ENCODE results near the gene KCNAB2. TPM values are rescaled to one million over a fixed set of nuclear protein-coding genes. Genes with fewer than 3 reads are reported as not detected.
"Not testable (repeated sequence)": the region's sequence is repeated elsewhere in the genome, so short reads cannot be mapped to it uniquely, and the experiment has no call there.

Gene KCNAB2
- total RNA-seq, 1 experiment from 2014 or later = 10.3 TPM

- no peaks in the 10 kb centered on the region for H3K9me3 Mint-ChIP-seq
- ChIA-PET POLR2A (no interaction called here), CTCF (interaction anchor here (0.5 to 2.2 kb wide), 4 partner anchors 23 to 185 kb away, joined by 3 to 7 read pairs (median 3); no protein-coding TSS in a partner anchor)
- H3K4me1 Mint-ChIP-seq = no peaks in the 10 kb centered on the region
- no peak for TF ChIP-seq E2F4 (CRISPR knock-in tag; IDR thresholded peaks at IDR 0.05; ENCODE audit: borderline replicate concordance, low read depth)
- TF ChIP-seq MXD4 (CRISPR knock-in tag; IDR thresholded peaks at IDR 0.05; ENCODE audit: borderline replicate concordance) = no peak
- TF ChIP-seq, protein P1, sequence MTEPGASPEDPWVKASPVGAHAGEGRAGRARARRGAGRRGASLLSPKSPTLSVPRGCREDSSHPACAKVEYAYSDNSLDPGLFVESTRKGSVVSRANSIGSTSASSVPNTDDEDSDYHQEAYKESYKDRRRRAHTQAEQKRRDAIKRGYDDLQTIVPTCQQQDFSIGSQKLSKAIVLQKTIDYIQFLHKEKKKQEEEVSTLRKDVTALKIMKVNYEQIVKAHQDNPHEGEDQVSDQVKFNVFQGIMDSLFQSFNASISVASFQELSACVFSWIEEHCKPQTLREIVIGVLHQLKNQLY (CRISPR knock-in tag; IDR thresholded peaks at IDR 0.05) = no peak
- no peak for TF ChIP-seq FOXK1 (CRISPR knock-in tag; IDR thresholded peaks at IDR 0.05)
- no peak for TF ChIP-seq NFATC4 (CRISPR knock-in tag; IDR thresholded peaks at IDR 0.05)
- no peak for TF ChIP-seq RORB (CRISPR knock-in tag; IDR thresholded peaks at IDR 0.05)
- TF ChIP-seq SP1 (CRISPR knock-in tag; conservative IDR thresholded peaks at IDR 0.05) = no peak
- TF ChIP-seq JUN (CRISPR knock-in tag; IDR thresholded peaks at IDR 0.05) = no peak
- TF ChIP-seq ZNF396 (CRISPR knock-in tag; IDR thresholded peaks at IDR 0.05; ENCODE audit: borderline replicate concordance) = no peak
- ATAC-seq = no peak
- no peaks in the 10 kb centered on the region for H3K36me3 Mint-ChIP-seq
- H3K27me3 Mint-ChIP-seq (ENCODE audit: low read depth) = no peaks in the 10 kb centered on the region
- H3K27ac Mint-ChIP-seq = no peak overlapping the region
- DNase-seq (ENCODE audit: low spot score) = no peak
- no peak overlapping the region for H3K4me3 Mint-ChIP-seq
These were observed 14.2 kb downstream of the KCNAB2 start for GRCh38 chr1:6059866-6060265.

GRCh38 chr1:6062670-6063069, 17.0 kb downstream of the KCNAB2 start:
- POLR2A ChIA-PET = no interaction called here
- DNase-seq (ENCODE audit: low spot score) (no peak), ATAC-seq (no peak)
- CTCF ChIA-PET = interaction anchor here (0.6 to 1.7 kb wide), 4 partner anchors 10 to 709 kb away, joined by 3 to 4 read pairs (median 4); no protein-coding TSS in a partner anchor
- Mint-ChIP-seq H3K27me3 (ENCODE audit: low read depth) (no peaks in the 10 kb centered on the region), H3K27ac (no peak overlapping the region), H3K4me1 (no peaks in the 10 kb centered on the region), H3K9me3 (no peaks in the 10 kb centered on the region), H3K4me3 (no peak overlapping the region), H3K36me3 (no peaks in the 10 kb centered on the region)
- TF ChIP-seq JUN (CRISPR knock-in tag; IDR thresholded peaks at IDR 0.05) (no peak), E2F5 (CRISPR knock-in tag; IDR thresholded peaks at IDR 0.05) (no peak)
- TF ChIP-seq, protein P2, sequence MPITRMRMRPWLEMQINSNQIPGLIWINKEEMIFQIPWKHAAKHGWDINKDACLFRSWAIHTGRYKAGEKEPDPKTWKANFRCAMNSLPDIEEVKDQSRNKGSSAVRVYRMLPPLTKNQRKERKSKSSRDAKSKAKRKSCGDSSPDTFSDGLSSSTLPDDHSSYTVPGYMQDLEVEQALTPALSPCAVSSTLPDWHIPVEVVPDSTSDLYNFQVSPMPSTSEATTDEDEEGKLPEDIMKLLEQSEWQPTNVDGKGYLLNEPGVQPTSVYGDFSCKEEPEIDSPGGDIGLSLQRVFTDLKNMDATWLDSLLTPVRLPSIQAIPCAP (CRISPR knock-in tag; IDR thresholded peaks at IDR 0.05) = no peak

GRCh38 chr1:6063532-6064053, 17.9 kb downstream of the KCNAB2 start:
- POLR2A ChIA-PET; H3K9me3 Mint-ChIP-seq; DNase-seq (ENCODE audit: low spot score); H3K4me1 Mint-ChIP-seq; ATAC-seq; H3K27me3 Mint-ChIP-seq (ENCODE audit: low read depth); H3K36me3 Mint-ChIP-seq; H3K4me3 Mint-ChIP-seq: not testable (repeated sequence)
- peak overlapping the region; percentile 13; the same call in 1 of the 2 replicates for H3K27ac Mint-ChIP-seq
- CTCF ChIA-PET = interaction anchor here (1.5 to 1.7 kb wide), 2 partner anchors 11 to 122 kb away, joined by 4 read pairs; no protein-coding TSS in a partner anchor

- Mint-ChIP-seq H3K36me3 (no peaks in the 10 kb centered on the region), H3K4me3 (no peak overlapping the region), H3K9me3 (no peaks in the 10 kb centered on the region), H3K27ac (no peak overlapping the region), H3K27me3 (ENCODE audit: low read depth) (no peaks in the 10 kb centered on the region), H3K4me1 (no peaks in the 10 kb centered on the region)
- ATAC-seq = no peak
- TF ChIP-seq FOXK1 (CRISPR knock-in tag; IDR thresholded peaks at IDR 0.05) (no peak), PREB (CRISPR knock-in tag; IDR thresholded peaks at IDR 0.05; ENCODE audit: borderline replicate concordance) (no peak)
- POLR2A ChIA-PET = no interaction called here
- CTCF ChIA-PET = interaction anchor here (1.0 kb wide), 1 partner anchor 45 kb away, joined by 3 read pairs; no protein-coding TSS in a partner anchor
- DNase-seq (ENCODE audit: low spot score) = no peak
These were observed 19.6 kb downstream of the KCNAB2 start for GRCh38 chr1:6065093-6065858.

Data from WTC11 (cell line).